Measurements from ENCODE around the gene PLEKHF1. TPM values are rescaled to one million over a fixed set of nuclear protein-coding genes. Genes with fewer than 3 reads are reported as not detected.
A peak's percentile ranks its signal among the peaks of the same experiment; 100 is the strongest.

PLEKHF1 gene
- total RNA-seq, 2 donors from 2014 or later: 32.4 to 86.3 TPM

- H3K27me3 ChIP-seq: no peaks in the 10 kb centered on the region
- DNase-seq (ENCODE audit: low spot score): no peak
- H3K4me1 ChIP-seq: peaks cover 0 to 29% of the 10 kb centered on the region in 2 donors
- H3K36me3 ChIP-seq: no peaks in the 10 kb centered on the region
- no peak overlapping the region for H3K4me3 ChIP-seq
- peaks cover 0 to 5% of the 10 kb centered on the region in 2 donors for H3K9me3 ChIP-seq
- no peak overlapping the region for H3K27ac ChIP-seq
- TF ChIP-seq CTCF (IDR thresholded peaks at IDR 0.05): no peak
These were observed 6.9 kb upstream of the PLEKHF1 start for GRCh38 chr19:29658221-29658991.

- Histone ChIP-seq H3K27ac (peak overlapping the region; percentile 94 to 96), H3K4me3 (no peak overlapping the region), H3K9me3 (no peaks in the 10 kb centered on the region)
These were observed 4.4 kb upstream of the PLEKHF1 start for GRCh38 chr19:29660835-29661234.

GRCh38 chr19:29662278-29662603 is 3.0 kb upstream of the PLEKHF1 start:
- peak overlapping the region; percentile 0 to 13 for H3K4me3 ChIP-seq
- TF ChIP-seq CTCF (IDR thresholded peaks at IDR 0.05): no peak
- peaks cover 0 to 51% of the 10 kb centered on the region in 2 donors for H3K4me1 ChIP-seq
- H3K27ac ChIP-seq: peak overlapping the region; percentile 94 to 96
- no peaks in the 10 kb centered on the region for H3K9me3 ChIP-seq
- no peaks in the 10 kb centered on the region for H3K27me3 ChIP-seq
- no peak for DNase-seq (ENCODE audit: low spot score)
- peaks cover 3% of the 10 kb centered on the region for H3K36me3 ChIP-seq

More at GRCh38 chr19:29660835-29661234, 4.4 kb upstream of the PLEKHF1 start:
- Histone ChIP-seq H3K4me1 (peaks cover 0 to 46% of the 10 kb centered on the region in 2 donors), H3K27me3 (no peaks in the 10 kb centered on the region), H3K36me3 (no peaks in the 10 kb centered on the region)
- no peak for TF ChIP-seq CTCF (IDR thresholded peaks at IDR 0.05)
- DNase-seq (ENCODE audit: low spot score): no peak

- no peak for TF ChIP-seq CTCF (IDR thresholded peaks at IDR 0.05)
- H3K9me3 ChIP-seq: no peaks in the 10 kb centered on the region
- H3K4me3 ChIP-seq: peak overlapping the region; percentile 0 to 13
- H3K27me3 ChIP-seq: no peaks in the 10 kb centered on the region
- H3K4me1 ChIP-seq: peaks cover 0 to 56% of the 10 kb centered on the region in 2 donors
- peak; percentile 89 for DNase-seq (ENCODE audit: low spot score)
- H3K36me3 ChIP-seq: peaks cover 4% of the 10 kb centered on the region
- peak overlapping the region; percentile 94 to 96 for H3K27ac ChIP-seq
These were observed 2.5 kb upstream of the PLEKHF1 start for GRCh38 chr19:29662604-29663404.

- DNase-seq (ENCODE audit: low spot score): no peak
- Histone ChIP-seq H3K27me3 (no peaks in the 10 kb centered on the region), H3K27ac (peak overlapping the region; percentile 94 to 96), H3K4me1 (peaks cover 0 to 69% of the 10 kb centered on the region in 2 donors), H3K4me3 (no peak overlapping the region), H3K9me3 (no peaks in the 10 kb centered on the region), H3K36me3 (peaks cover 4% of the 10 kb centered on the region)
- TF ChIP-seq CTCF (IDR thresholded peaks at IDR 0.05): no peak
These were observed 1.2 kb upstream of the PLEKHF1 start for GRCh38 chr19:29663861-29664752.
